Right lobe of liver (tissue), 6 donors: ENCODE results near the gene LHX4. TPM values are rescaled to one million over a fixed set of nuclear protein-coding genes. Genes with fewer than 3 reads are reported as not detected.

Source experiments
- ATAC-seq, 4 donors: fragments of 200-7000 bp; cut with Tn5 transposase; one replicate each; pipeline ENCODE4 v1.9.1; 2020; ENCODE audit warnings: mild to moderate bottlenecking in 4 of 4, moderate library complexity in 4 of 4
- DNase-seq, 3 donors: peaks; one replicate each; pipeline ENCODE4 v3.0.0-alpha.2; 2020
- H3K27ac ChIP-seq, 3 donors: fragments of 200-600 bp; one replicate each; pipeline ENCODE4 v1.8.0; 2022
- H3K27me3 ChIP-seq, 2 donors: fragments of 200-600 bp; one replicate each; pipeline ENCODE4 v1.8.0; 2022
- H3K36me3 ChIP-seq, 4 donors: fragments of 200-600 bp; sonication (generic) in 1 of 4; one replicate each; pipeline versions ENCODE4 v1.5.1 to v1.8.0; 2017 to 2022; ENCODE audit warnings: control low read depth in 1 of 4
- H3K4me1 ChIP-seq, 4 donors: fragments of 200-600 bp; sonication (generic) in 1 of 4; one replicate each; pipeline versions ENCODE4 v1.5.1 to v1.8.0; 2017 to 2022; ENCODE audit warnings: control low read depth in 1 of 4
- H3K4me3 ChIP-seq, 3 donors: fragments of 200-600 bp; one replicate each; pipeline ENCODE4 v1.8.0; 2022
- H3K9me3 ChIP-seq, 4 donors: fragments of 200-600 bp; sonication (generic) in 1 of 4; one replicate each; pipeline versions ENCODE4 v1.5.1 to v1.8.0; 2017 to 2022; ENCODE audit warnings: control low read depth in 1 of 4
- CTCF ChIP-seq, 4 donors: fragments of 200-600 bp in 3 of 4; fragments of 450-650 bp in 1 of 4; IDR thresholded peaks; one replicate each; pipeline versions ENCODE4 v1.5.1 to v1.8.0; 2016 to 2022; ENCODE audit warnings: antibody characterized with exemption in 4 of 4, mild to moderate bottlenecking in 2 of 4
- POLR2A ChIP-seq: fragments of 450-650 bp; IDR thresholded peaks from one replicate; pipeline ENCODE4 v1.6.1; 2017; ENCODE audit warnings: antibody characterized with exemption, mild to moderate bottlenecking
- WGBS: methylation state at CpG from one replicate; pipeline ENCODE4 v1.1.6; 2018; ENCODE audit warnings: low coverage, low lambda C conversion rate; ENCODE audit not compliant: insufficient coverage; ENCODE audit errors: missing lambda C conversion rate; 5-methylcytosine and 5-hydroxymethylcytosine counted together
- intact Hi-C, 2 donors: fragments of 100-400 bp; cut with DNase I; formaldehyde crosslinking; loops; one replicate each; pipeline versions ENCODE4 v1.11.2 to v1.14.1; 2022
- total RNA-seq, 6 experiments: library from RNA; depleted of rRNA in 2 of 6; stranded (reverse); fragments of >200 nt in 2 of 6; fragmentation: NEBNext Ultra II Directional in 3 of 6; extraction: Animal tissue kit (Norgen Biotek cat#: 25700) in 3 of 6; gene quantifications; one replicate each; pipeline versions ENCODE4 v1.1.0 to v1.2.4, GENCODE V29; 2016 to 2023
- donor health status: DM: no; HTN: yes; CAD: no.
- donor health status: DM: no; HTN: no; CAD: no.
- donor health status: DM: no; HTN: no; CAD: no.
- donor health status: DM: no; HTN: yes; CAD: no.
- donor health status: DM: no; HTN: yes; CAD: no.

LHX4 gene
- total RNA-seq, 6 experiments from 2014 or later: not detected

DNA sequence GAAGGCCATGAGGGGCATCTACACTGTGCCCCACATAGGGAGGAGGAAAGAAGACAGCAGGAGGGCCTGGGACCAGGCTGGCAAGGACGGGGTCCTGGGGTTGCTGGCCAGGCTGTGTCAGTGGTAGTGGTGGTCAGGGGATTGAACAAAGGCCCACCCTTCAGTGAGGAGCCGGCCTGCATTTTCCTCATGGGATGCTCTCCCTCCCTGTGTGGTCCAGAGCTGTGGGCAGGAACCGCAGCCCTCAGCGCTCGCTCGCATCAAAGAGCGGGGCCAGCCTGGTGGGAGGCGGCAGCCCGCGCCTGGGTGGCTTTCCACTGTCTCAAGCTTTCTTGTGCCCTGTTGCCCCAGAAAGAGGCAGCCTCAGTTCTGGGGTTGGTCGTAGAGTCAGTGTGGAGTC, 24.8 kb downstream of the LHX4 start:
- no peaks in the 10 kb centered on the region for H3K9me3 ChIP-seq
- H3K27ac ChIP-seq: no peak overlapping the region
- H3K4me3 ChIP-seq: no peak overlapping the region
- intact Hi-C loops: loop anchor here (5.0 to 10.0 kb wide), 3 partner anchors 160 to 230 kb away; no protein-coding TSS in a partner anchor
- WGBS: no CpG with 5 or more reads among the region's 11 CpGs
- DNase-seq (no peak), ATAC-seq (no peak)
- TF ChIP-seq CTCF (IDR thresholded peaks at IDR 0.05): no peak
- no peak for TF ChIP-seq POLR2A
- no peaks in the 10 kb centered on the region for H3K36me3 ChIP-seq
- no peaks in the 10 kb centered on the region for H3K27me3 ChIP-seq
- H3K4me1 ChIP-seq: no peaks in the 10 kb centered on the region

DNA sequence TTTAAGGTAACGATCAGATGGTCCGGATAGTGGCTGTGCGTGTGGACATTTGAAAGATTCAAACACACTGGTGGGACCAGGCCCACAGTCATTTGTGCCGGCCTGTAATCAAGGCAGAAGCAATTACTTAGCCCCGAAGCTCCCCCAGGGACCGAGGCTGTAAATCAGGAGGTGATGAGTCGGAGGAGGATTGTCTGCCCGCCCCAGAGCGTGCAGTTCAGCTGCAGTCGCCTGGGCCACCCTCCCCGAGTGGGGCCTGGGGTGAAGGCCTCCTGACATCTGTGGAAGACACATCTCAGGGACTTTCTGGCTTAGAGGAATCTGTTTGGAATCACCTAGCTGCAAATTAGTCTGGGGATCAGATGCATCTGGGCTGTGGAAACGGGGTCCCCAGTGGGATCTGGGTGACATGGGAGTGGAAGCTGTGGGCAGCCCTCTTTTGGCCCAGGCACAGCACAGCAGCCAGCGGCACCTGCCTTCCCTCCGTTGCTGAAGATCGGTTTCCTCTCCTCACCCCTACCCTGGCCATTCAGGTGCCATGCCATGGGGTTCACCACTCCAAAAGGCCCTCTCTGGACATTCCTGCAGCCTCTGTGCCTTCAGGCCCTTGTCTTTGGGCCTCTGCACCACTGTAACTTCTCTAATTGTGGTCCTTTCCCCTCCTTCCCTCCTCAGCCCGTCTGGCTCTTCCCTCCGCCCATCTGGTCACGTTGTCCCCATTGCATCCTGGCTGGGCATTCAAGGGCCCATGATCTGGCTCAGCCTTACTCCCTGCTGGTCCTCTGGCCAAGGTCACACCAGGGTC, 25.7 kb downstream of the LHX4 start:
- Histone ChIP-seq H3K4me1 (no peaks in the 10 kb centered on the region), H3K36me3 (no peaks in the 10 kb centered on the region), H3K9me3 (no peaks in the 10 kb centered on the region), H3K27ac (no peak overlapping the region), H3K27me3 (no peaks in the 10 kb centered on the region), H3K4me3 (no peak overlapping the region)
- DNase-seq (no peak), ATAC-seq (no peak)
- no peak for TF ChIP-seq POLR2A
- TF ChIP-seq CTCF (IDR thresholded peaks at IDR 0.05): no peak
- intact Hi-C loops: loop anchor here in 1 of 2 donors (10.0 kb wide), 2 partner anchors 159 to 229 kb away; no protein-coding TSS in a partner anchor
- 73% methylated on average over 12 of the region's 18 CpGs for WGBS

DNA sequence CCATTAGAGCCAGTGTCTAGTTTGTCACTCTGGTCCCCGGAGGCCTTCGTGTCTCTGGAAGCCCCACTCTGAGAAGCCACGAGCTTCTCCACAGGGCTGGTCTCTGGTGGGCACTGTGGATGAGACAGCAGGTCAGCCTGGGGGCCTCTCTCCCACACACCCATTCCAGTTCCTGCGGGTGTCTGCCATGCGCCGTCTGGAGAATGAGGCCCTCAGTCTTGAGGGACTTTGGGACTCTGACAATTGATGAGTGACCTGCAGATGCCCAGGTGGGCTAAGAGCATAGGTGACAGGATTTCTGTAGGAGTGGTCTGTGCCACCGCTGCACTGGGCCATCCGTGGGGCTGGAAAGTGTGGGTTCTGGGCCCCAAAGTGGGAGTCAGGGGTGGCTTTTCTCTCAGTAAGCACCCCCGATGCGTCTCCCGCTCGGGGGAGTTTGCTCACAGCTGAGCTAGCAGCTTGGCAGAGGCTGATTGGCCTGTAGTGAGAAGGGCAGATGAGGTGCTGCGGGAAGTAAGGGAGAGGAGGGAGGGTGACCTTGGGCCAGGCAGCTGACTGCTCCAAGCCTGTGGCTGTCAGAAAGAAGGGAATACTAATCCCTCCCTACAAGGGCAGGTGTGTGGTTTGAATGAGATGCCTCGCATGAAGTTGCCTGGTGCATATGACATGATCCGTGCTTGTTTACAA, 26.4 kb downstream of the LHX4 start:
- TF ChIP-seq CTCF (IDR thresholded peaks at IDR 0.05) (no peak), POLR2A (no peak)
- H3K4me1 ChIP-seq: no peaks in the 10 kb centered on the region
- DNase-seq: no peak
- no peak overlapping the region for H3K4me3 ChIP-seq
- H3K27me3 ChIP-seq: no peaks in the 10 kb centered on the region
- no peak overlapping the region for H3K27ac ChIP-seq
- H3K36me3 ChIP-seq: no peaks in the 10 kb centered on the region
- no peaks in the 10 kb centered on the region for H3K9me3 ChIP-seq
- intact Hi-C loops: loop anchor here in 1 of 2 donors (10.0 kb wide), 2 partner anchors 158 to 228 kb away; no protein-coding TSS in a partner anchor
- 63% methylated on average over 3 of the region's 15 CpGs for WGBS
- ATAC-seq: no peak

DNA sequence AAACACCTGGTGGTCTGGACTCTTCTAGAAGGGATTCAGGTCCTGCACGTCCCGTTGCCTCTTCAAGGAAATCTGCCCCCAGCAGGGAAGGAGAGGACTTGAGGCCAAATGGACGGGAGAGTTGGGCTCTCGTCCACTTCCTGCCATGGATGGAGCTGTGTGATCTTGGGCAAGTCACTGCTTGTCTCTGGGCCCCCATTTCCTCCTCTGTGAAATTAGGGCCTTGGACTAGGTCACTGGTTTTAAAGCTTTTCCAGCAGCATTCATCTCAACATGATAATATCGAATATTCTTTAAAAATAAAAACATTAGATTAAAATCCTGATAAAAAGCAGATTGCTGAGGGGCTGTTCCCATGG, 26.9 kb downstream of the LHX4 start:
- intact Hi-C loops: loop anchor here in 1 of 2 donors (10.0 kb wide), 2 partner anchors 158 to 228 kb away; no protein-coding TSS in a partner anchor
- Histone ChIP-seq H3K9me3 (no peaks in the 10 kb centered on the region), H3K4me1 (no peaks in the 10 kb centered on the region), H3K36me3 (no peaks in the 10 kb centered on the region), H3K4me3 (no peak overlapping the region), H3K27me3 (no peaks in the 10 kb centered on the region), H3K27ac (no peak overlapping the region)
- no peak for DNase-seq
- TF ChIP-seq CTCF (IDR thresholded peaks at IDR 0.05): no peak
- ATAC-seq: no peak
- WGBS: 52% methylated on average over 4 of the region's 5 CpGs
